Right lung (tissue), 5 donors: Measurements from ENCODE around the gene MYO1G. TPM values are rescaled to one million over a fixed set of nuclear protein-coding genes. Genes with fewer than 3 reads are reported as not detected.
"Not testable (repeated sequence)": the region's sequence is repeated elsewhere in the genome, so short reads cannot be mapped to it uniquely, and the experiment has no call there.

ENCODE experiments used
- DNase-seq, 2 donors: peaks; one replicate each; pipeline ENCODE4 v3.0.0-alpha.2; 2013
- polyA plus RNA-seq, 5 donors: library from polyadenylated mRNA; unstranded; fragments of 120-200 nt; gene quantifications; one replicate each; pipeline versions ENCODE4 v1.2.1 to v1.2.3, GENCODE V29; 2013; ENCODE audit warnings: inconsistent platforms in 1 of 5, low replicate concordance in 1 of 5; ENCODE audit not compliant: insufficient read length in 5 of 5, insufficient read depth in 1 of 5

MYO1G gene
- polyA plus RNA-seq, 5 donors = 0.86 to 1.8 (median 1.5) TPM

- no peak for DNase-seq
Observed at GRCh38 chr7:44944821-44945220, 34.0 kb downstream of the MYO1G start.

GRCh38 chr7:44943631-44944030 lies 35.2 kb downstream of the MYO1G start:
- DNase-seq = no peak

- no peak for DNase-seq
Observed at GRCh38 chr7:44937426-44937825, 41.4 kb downstream of the MYO1G start.

- no peak for DNase-seq
Observed at GRCh38 chr7:44936322-44936721, 42.5 kb downstream of the MYO1G start.

GRCh38 chr7:44935583-44935982 lies 43.2 kb downstream of the MYO1G start:
- DNase-seq = no peak

- DNase-seq = no peak
Observed at GRCh38 chr7:44935016-44935415, 43.8 kb downstream of the MYO1G start.

GRCh38 chr7:44934510-44934909 lies 44.3 kb downstream of the MYO1G start:
- not testable (repeated sequence) for DNase-seq

- no peak for DNase-seq
Observed at GRCh38 chr7:44930921-44931320, 47.9 kb downstream of the MYO1G start.

- DNase-seq = no peak
Observed at GRCh38 chr7:44922351-44922694, 56.5 kb downstream of the MYO1G start.

- DNase-seq = peak; percentile 23 to 58
Observed at GRCh38 chr7:44921607-44922350, 57.0 kb downstream of the MYO1G start.

- DNase-seq = no peak
Observed at GRCh38 chr7:44920119-44920518, 58.7 kb downstream of the MYO1G start.

- DNase-seq = no peak
Observed at GRCh38 chr7:44918029-44918428, 60.8 kb downstream of the MYO1G start.

GRCh38 chr7:44917465-44917864 lies 61.4 kb downstream of the MYO1G start:
- DNase-seq = no peak

GRCh38 chr7:44914992-44915607 lies 63.7 kb downstream of the MYO1G start:
- DNase-seq = no peak

- no peak for DNase-seq
Observed at GRCh38 chr7:44912775-44913347, 66.0 kb downstream of the MYO1G start.

Other genes starting within 250 kb of the MYO1G start
- gene ZMIZ2, start 230.2 kb downstream of the MYO1G start, polyA plus RNA-seq = 10 to 100 TPM; 47.0 to 73.6 (median 68.6) TPM
- gene PPIA, start 182.3 kb downstream of the MYO1G start, polyA plus RNA-seq = 1,000 to 10,000 TPM; 1,042 to 1,297 (median 1,129) TPM
- gene H2AZ2, start 130.9 kb downstream of the MYO1G start, polyA plus RNA-seq = 100 to 1,000 TPM; 178 to 285 (median 226) TPM
- 10 to 100 TPM; 23.8 to 37.9 (median 32.5) TPM for gene PURB, start 93.5 kb downstream of the MYO1G start, polyA plus RNA-seq
- 10 to 100 TPM; 23.3 to 36.6 (median 28.0) TPM for gene CCM2, start 21.2 kb upstream of the MYO1G start, polyA plus RNA-seq
- 10 to 100 TPM in 2 of 5 donors, 1 to 10 TPM in 3; 5.7 to 10.5 (median 8.2) TPM for gene NACAD, start 110.0 kb upstream of the MYO1G start, polyA plus RNA-seq
- gene TBRG4, start 132.7 kb upstream of the MYO1G start, polyA plus RNA-seq = 10 to 100 TPM; 36.7 to 51.1 (median 44.9) TPM
- 10 to 100 TPM; 17.7 to 32.0 (median 22.0) TPM for gene RAMP3, start 178.8 kb upstream of the MYO1G start, polyA plus RNA-seq